Measurements from ENCODE around the gene AFMID.
A peak's percentile ranks its signal among the peaks of the same experiment; 100 is the strongest.
"Not testable (repeated sequence)": the region's sequence is repeated elsewhere in the genome, so short reads cannot be mapped to it uniquely, and the experiment has no call there.

The AFMID gene

GRCh38 chr17:78154903-78155811, 32.0 kb upstream of the AFMID start:
- DNase-seq = no peak

DNA sequence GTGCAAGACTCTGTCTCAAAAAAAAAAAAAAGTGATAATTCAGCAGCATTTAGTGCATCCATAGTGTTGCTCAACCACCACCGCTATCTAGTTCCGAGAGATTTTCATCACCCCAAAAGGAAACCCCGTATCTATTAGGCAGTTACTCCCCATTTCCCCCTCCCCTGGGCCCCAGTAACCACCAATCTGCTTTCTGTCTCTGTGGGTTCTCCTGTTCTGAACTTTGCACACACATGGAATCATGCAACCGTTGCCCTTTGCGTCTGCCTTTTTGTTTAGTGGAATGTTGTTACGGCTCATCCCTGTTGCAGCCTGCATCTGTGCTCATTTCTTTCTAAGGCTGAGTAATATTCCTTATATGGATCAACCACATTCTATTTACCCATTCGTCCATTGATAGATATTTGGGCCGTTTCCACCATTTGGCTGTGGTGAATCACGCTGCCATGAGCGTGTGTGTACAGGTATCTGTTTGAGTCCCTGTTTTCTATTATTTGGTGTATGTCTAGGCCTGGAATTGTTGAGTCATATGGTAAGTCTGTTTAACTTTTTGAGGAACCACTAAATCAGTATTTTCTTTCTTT, 27.5 kb upstream of the AFMID start:
- DNase-seq = peak; percentile 46

- no peak for DNase-seq
Measured at GRCh38 chr17:78163881-78164747, 23.0 kb upstream of the AFMID start.

DNA sequence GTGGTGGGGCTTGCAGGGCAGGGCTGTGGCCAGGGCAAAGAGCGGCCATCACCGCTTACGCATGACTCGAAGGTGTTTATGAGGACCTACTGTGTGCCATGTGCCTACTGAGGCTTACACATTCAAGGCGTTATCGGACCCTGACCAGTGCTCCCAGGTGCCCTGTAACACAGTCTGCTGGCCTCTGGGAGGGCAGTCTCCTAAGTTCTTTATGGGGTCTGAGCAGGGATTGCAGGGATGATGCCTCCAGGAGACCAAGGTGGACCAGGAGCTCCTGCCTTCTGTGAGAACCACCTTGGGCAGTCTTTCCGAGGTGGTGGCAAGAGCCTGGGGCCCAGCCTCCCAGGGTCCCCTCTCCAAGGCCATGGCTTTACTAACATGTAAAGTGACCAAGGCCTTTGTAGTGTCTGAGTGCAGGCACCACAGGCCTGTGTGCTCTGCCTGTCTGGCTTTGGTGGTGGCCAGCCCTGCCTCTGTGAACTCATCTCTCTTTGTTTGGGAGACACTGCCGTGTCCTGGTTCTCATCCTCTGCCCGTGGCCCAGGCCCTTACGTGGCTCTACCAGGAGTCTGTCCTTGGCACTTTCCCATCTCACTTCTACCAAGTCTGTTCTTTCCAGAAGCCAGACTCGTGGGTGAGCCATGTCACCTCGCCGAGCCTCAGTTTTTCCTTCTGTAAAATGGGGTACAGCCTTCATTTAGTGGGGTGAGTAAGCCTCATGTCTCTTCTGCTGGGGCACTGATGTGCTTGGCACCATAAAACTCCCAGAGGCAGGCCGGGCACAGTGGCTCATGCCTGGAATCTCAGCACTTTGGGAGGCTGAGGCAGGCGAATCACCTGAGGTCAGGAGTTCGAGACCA, 22.2 kb upstream of the AFMID start:
- no peak for DNase-seq

DNA sequence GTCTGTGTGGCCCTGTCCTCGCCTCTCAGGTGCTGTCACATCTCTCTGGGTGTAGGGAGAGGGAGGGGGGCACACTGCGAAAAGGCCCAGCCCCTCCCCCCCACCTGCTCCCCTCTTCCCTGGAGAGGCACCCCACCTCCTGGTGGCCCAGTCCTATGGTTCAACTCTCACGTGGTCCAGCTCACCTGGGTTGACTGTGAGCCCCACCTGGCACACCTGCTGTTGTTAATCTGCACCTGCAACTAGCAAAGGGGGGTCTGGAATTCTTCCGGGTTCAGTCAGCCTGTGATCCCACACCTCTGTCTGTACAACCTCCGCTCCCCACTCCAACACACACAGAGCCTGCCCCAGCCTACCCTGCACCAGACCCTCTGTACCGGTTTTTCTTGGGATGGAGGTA, 20.7 kb upstream of the AFMID start:
- DNase-seq = no peak

- DNase-seq = peak; percentile 47
Measured at GRCh38 chr17:78168242-78168902, 18.8 kb upstream of the AFMID start, which contains the start of gene SYNGR2. SYNGR2 (plus strand) TSS chr17:78168581; CDS start chr17:78168617, 36 bp downstream.

DNA sequence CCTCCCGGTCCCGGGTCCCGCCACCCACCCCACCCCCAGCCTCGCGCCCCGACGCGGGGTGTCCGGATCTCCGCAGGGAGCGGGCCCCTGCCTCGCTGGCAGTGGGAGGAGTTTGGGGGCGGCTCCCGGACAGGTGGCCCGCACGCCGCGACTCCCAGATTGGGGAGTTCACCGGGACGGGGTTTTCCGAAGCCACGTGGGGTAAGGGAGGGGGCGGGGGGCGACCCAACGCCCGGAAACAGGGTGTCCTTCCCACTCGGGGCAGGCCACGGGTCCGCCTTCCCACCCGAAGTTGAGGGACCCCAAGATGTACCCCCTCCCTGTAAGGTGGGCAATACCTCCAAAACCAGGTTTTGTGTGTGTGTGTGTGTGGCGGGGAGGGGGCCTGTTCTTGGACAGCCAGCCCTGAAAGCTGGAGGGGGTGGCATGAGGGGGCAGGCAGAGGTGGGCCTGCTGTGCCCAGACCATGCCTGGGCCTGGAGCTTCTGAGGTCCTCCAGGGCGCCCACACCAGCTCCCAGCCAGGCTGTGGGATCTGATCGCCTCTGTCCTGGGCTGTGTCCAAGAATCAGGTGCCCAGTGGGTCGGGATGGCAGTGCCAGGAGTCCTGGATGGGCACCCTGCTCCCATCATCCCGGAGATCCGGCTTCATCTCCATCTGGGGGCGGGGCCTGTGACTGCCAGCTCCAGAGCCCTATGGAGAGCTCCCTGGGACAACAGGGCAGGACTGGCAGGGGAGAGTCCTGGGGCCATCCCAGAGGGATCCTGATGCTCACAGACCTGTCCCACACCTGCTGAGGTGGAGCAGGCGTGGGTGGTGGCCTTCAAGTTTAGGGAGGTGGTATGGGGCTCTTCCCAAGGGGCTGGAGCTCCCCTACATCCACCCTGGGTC, 18.0 kb upstream of the AFMID start:
- DNase-seq = peak; percentile 30

GRCh38 chr17:78170692-78171590, 16.2 kb upstream of the AFMID start:
- no peak for DNase-seq

- DNase-seq = not testable (repeated sequence)
Measured at GRCh38 chr17:78171591-78172248, 15.4 kb upstream of the AFMID start.

DNA sequence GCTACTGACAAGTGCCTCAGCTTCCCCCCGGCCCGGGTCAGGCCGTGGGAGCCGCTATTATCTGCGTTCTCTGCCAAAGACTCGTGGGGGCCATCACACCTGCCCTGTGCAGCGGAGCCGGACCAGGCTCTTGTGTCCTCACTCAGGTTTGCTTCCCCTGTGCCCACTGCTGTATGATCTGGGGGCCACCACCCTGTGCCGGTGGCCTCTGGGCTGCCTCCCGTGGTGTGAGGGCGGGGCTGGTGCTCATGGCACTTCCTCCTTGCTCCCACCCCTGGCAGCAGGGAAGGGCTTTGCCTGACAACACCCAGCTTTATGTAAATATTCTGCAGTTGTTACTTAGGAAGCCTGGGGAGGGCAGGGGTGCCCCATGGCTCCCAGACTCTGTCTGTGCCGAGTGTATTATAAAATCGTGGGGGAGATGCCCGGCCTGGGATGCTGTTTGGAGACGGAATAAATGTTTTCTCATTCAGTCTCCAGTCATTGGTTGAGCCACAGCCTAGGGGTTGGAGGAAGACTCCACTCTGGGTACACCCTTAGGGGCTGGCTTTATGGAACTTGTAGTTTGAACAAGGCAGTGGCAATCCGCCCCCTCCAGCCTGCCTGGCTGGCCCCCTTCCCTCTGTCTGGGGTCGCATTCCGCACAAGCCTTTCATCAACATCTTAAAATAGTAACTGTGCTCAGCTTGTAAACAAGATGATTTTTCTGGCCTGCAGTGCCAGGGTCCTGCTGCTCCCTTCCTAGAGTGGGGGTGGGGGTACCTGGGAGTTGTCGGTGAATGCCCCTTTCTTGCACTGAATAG, 14.7 kb upstream of the AFMID start:
- no peak for DNase-seq

DNA sequence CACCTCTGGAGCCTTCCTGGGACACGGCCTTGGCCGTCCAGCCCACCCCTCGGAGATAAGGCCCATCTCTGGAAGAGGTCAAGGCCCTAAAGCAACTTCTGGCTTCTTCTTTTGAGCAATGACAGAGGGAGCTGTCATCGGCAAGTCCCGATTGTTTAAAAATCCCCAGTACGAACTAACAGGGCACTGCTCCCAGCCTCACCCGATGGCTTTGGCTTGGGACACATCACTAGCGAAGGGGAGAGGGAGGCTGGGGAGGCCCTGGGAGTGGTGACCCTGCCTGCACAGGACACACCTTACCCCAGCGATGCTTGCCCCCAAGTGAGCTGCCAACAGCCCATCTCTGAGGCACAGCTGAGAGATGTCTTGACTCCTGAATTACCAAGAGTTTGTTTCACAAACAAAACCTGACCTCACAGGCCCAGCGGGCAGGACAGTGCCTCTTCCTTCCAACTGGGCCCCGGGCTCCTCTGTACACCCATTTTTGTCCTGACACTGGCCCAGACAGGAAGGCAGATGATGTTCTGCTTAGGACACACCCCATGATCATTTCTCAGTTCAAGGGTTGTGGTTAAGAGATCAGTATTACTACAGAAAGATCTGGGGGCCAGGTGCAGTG, 14.0 kb upstream of the AFMID start:
- DNase-seq = no peak

DNA sequence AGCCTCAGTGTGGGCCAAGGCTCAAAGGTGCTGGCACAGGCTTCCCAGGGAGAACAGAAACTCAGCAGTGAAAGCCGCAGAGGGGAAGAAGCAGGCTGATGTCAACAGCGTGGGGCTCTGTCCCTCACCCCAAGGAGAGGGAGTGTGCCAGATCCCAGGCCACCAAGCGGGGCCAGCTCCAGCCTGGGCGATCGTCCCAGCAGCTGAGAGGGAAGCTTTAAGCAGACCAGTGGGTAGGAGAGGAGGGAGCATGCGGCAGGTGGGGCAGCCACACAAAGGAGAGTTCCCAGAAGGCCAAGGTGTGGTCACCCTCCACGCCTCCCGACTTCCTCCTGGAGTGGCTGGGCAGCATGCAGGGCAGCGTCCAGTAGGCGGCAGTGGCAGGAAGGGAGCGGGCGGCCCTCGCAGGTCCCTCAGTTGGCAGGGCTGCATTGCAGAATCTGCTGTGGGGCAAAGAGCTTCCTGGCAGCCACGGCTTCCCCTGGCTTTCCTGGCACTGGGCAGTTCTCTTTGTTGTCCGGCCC, 12.8 kb upstream of the AFMID start:
- no peak for DNase-seq

- DNase-seq = no peak
Measured at GRCh38 chr17:78174870-78175642, 12.1 kb upstream of the AFMID start.

DNA sequence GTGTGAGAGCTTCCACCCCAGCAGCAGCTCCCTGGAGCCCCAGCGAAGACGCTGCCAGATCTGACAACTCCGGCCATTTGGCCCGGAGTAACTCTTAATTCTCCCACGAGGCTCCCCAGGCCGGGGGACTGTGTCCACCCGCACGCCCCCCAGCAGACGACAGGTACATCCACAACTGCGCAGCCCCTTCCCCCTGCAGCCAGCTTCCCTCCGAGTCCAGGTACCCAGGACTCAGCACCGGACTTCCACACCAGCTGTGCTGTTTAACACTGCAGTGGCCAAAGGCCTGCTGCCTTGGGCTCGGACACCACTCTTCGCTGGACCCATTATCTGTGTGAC, 11.6 kb upstream of the AFMID start:
- no peak for DNase-seq

DNA sequence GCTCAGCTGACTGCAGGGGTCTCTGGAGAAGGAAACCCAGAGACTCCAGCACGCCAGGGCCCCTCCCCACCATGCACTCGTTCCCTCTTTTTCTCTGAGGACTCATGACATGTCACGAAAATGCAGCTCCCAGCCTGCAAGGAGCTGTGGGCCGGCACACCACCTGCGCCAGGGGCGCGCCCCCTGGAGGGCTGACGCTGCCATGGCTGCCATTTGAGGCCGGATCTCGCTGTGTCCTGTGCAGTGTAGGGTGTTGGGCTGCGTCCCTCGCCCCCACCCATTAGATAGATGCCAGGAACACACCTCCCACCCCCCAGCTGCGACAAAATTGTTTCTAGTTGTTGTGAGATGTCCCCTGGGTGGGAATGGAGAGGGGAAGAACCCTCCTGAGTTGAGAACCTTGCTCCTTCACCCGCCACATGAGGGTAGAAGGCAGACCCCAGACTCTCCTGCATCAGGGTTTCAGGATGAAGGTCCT, 10.6 kb upstream of the AFMID start:
- DNase-seq = peak; percentile 45

DNA sequence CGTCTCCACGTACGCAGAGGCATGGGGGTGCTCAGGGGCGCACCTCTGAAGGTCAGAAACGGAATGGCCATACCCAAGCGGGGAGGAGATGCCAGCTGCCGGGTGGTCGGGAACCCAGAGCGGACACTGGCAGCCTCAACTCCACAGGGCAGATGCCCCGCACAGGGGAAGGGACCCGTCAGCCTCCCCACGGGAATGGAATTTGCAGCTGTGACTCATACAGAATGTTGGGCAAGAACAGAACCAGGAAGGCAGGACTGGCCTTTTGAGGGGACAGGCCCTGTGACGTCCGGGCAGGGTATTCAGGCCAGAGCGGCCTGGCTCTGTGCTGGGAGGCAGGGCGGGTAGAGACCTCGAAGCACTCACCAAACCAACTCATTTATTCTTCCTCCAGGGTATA, 7.8 kb upstream of the AFMID start:
- peak; percentile 36 for DNase-seq

All from fibroblast of skin of scalp (primary cell).